H1 (cell line): ENCODE measurements around the gene RAB31. TPM values are rescaled to one million over a fixed set of nuclear protein-coding genes. Genes with fewer than 3 reads are reported as not detected.

Experiments used
- CTCF ChIA-PET: fragments of 300-600 bp; sonication (Branson Sonifier 250); formaldehyde crosslinking; loops from one replicate; lab custom pipeline; 2021; ENCODE audit not compliant: partially characterized antibody; lab: Charles Lee
- POLR2A ChIA-PET: fragments of 300-600 bp; sonication (Branson Sonifier 250); formaldehyde crosslinking; loops from one replicate; lab custom pipeline; 2021; ENCODE audit warnings: inconsistent platforms; ENCODE audit not compliant: partially characterized antibody; lab: Charles Lee
- DNase-seq, 2 experiments: peaks; one replicate each; pipeline versions ENCODE4 v3.0.0 to v3.0.0-alpha.2; 2010 to 2022; ENCODE audit warnings: low spot score in 2 of 2, low read depth in 1 of 2, mixed read lengths in 1 of 2
- FAIRE-seq: peaks from 2 replicates; lab custom pipeline; 2011; peaks lifted over from hg19 to GRCh38; lab: Jason Lieb, UNC
- H2AFZ ChIP-seq: 2 replicates; pipeline ENCODE4 v1.8.1; 2012; ENCODE audit warnings: low read length, inconsistent platforms
- H2AK5ac ChIP-seq: 2 replicates; pipeline ENCODE4 v1.6.1; 2013; ENCODE audit warnings: low read depth, low read length
- H2BK120ac ChIP-seq: replicated peaks from 2 replicates; pipeline ENCODE3; 2013; ENCODE audit warnings: low read depth, low read length, inconsistent platforms
- H2BK12ac ChIP-seq: 2 replicates; pipeline ENCODE4 v1.6.1; 2013; ENCODE audit warnings: low read depth, low read length
- H2BK15ac ChIP-seq: 2 replicates; pipeline ENCODE4 v1.6.1; 2013; ENCODE audit warnings: low read length
- H2BK20ac ChIP-seq: 2 replicates; pipeline ENCODE4 v1.6.1; 2013; ENCODE audit warnings: low read length
- H2BK5ac ChIP-seq: 2 replicates; pipeline ENCODE4 v1.6.1; 2013; ENCODE audit warnings: low read depth, low read length
- H3K14ac ChIP-seq: 2 replicates; pipeline ENCODE4 v1.6.1; 2013; ENCODE audit warnings: inconsistent platforms; ENCODE audit not compliant: insufficient read length
- H3K18ac ChIP-seq: 2 replicates; pipeline ENCODE4 v1.6.1; 2013; ENCODE audit warnings: low read length; ENCODE audit errors: extremely low read depth
- H3K23ac ChIP-seq: 2 replicates; pipeline ENCODE4 v1.6.1; 2013; ENCODE audit warnings: inconsistent platforms; ENCODE audit not compliant: insufficient read length
- H3K23me2 ChIP-seq: 2 replicates; pipeline ENCODE4 v1.6.1; 2013; ENCODE audit warnings: low read depth, low read length
- H3K27ac ChIP-seq: 2 replicates; pipeline ENCODE4 v1.6.1; 2011; ENCODE audit warnings: low read depth, low read length, inconsistent platforms
- H3K27me3 ChIP-seq, 4 experiments: replicated peaks in 1 of 4; 1 replicate in 1 of 4; 2 replicates in 3 of 4; pipeline versions ENCODE4 v1.6.1 to v1.8.1; 2011 to 2013; ENCODE audit warnings: low read length in 3 of 4, mild to moderate bottlenecking in 3 of 4, inconsistent platforms in 2 of 4, mixed read lengths in 2 of 4, moderate library complexity in 1 of 4; ENCODE audit not compliant: control insufficient read depth in 3 of 4, insufficient read depth in 3 of 4; ENCODE audit errors: extremely low read depth in 1 of 4
- H3K36me3 ChIP-seq, 4 experiments: 2 replicates each; pipeline versions ENCODE4 v1.6.1 to v1.8.1; 2011 to 2013; ENCODE audit warnings: mild to moderate bottlenecking in 4 of 4, low read length in 3 of 4, moderate library complexity in 2 of 4, control low read depth in 1 of 4, inconsistent platforms in 1 of 4; ENCODE audit not compliant: insufficient read depth in 4 of 4, control insufficient read depth in 2 of 4
- H3K4ac ChIP-seq: replicated peaks from 2 replicates; pipeline ENCODE3; 2013; ENCODE audit warnings: low read length, low read depth, mixed read lengths, inconsistent platforms; ENCODE audit not compliant: insufficient read length
- H3K4me1 ChIP-seq, 4 experiments: replicated peaks in 1 of 4; 1 replicate in 1 of 4; 2 replicates in 3 of 4; pipeline versions ENCODE4 v1.6.1 to v1.8.1; 2011 to 2013; ENCODE audit warnings: low read length in 3 of 4, inconsistent platforms in 2 of 4, mixed read lengths in 1 of 4; ENCODE audit not compliant: insufficient read depth in 4 of 4, control insufficient read depth in 3 of 4
- H3K4me2 ChIP-seq, 2 experiments: 2 replicates each; pipeline versions ENCODE4 v1.6.1 to v1.8.1; 2011 to 2013; ENCODE audit warnings: low read depth in 2 of 2, low read length in 2 of 2, control low read depth in 1 of 2, inconsistent platforms in 1 of 2, mild to moderate bottlenecking in 1 of 2; ENCODE audit not compliant: insufficient read depth in 1 of 2
- H3K4me3 ChIP-seq, 4 experiments: fragments of 200-600, 300-600 bp in 1 of 4; sonication (generic), shearing (Covaris generic), sonication (Bioruptor Twin) in 1 of 4; 2 replicates each; pipeline versions ENCODE4 v1.5.1 to v1.8.1; 2011 to 2016; ENCODE audit warnings: low read length in 4 of 4, low read depth in 3 of 4, control low read depth in 2 of 4, inconsistent platforms in 2 of 4, mild to moderate bottlenecking in 2 of 4, mixed read lengths in 1 of 4, moderate library complexity in 1 of 4; ENCODE audit not compliant: insufficient read depth in 2 of 4; ENCODE audit errors: extremely low read depth in 1 of 4
- H3K56ac ChIP-seq: replicated peaks from 2 replicates; pipeline ENCODE3; 2013; ENCODE audit warnings: low read depth, mild to moderate bottlenecking, mixed read lengths, low read length, inconsistent platforms; ENCODE audit not compliant: insufficient read length
- H3K79me1 ChIP-seq: 2 replicates; pipeline ENCODE4 v1.6.1; 2013; ENCODE audit warnings: low read depth, low read length, control low read depth
- H3K79me2 ChIP-seq, 2 experiments: 2 replicates each; pipeline versions ENCODE4 v1.6.1 to v1.8.1; 2012 to 2013; ENCODE audit warnings: low read length in 2 of 2, mild to moderate bottlenecking in 2 of 2, inconsistent platforms in 1 of 2; ENCODE audit not compliant: insufficient read depth in 2 of 2, control insufficient read depth in 1 of 2
- H3K9ac ChIP-seq, 4 experiments: replicated peaks in 1 of 4; 1 replicate in 1 of 4; 2 replicates in 3 of 4; pipeline versions ENCODE4 v1.6.1 to v1.8.1; 2011 to 2013; ENCODE audit warnings: low read depth in 3 of 4, low read length in 3 of 4, control low read depth in 2 of 4, mild to moderate bottlenecking in 2 of 4, moderate library complexity in 2 of 4, inconsistent platforms in 1 of 4; ENCODE audit errors: extremely low read depth in 1 of 4
- H3K9me3 ChIP-seq, 2 experiments: 2 replicates each; pipeline versions ENCODE4 v1.6.1 to v1.8.1; 2012 to 2013; ENCODE audit warnings: mild to moderate bottlenecking in 2 of 2, moderate library complexity in 2 of 2, control low read depth in 1 of 2, inconsistent platforms in 1 of 2, low read depth in 1 of 2, low read length in 1 of 2, mixed read lengths in 1 of 2; ENCODE audit not compliant: insufficient read depth in 2 of 2
- H4K20me1 ChIP-seq, 2 experiments: replicated peaks in 1 of 2; 2 replicates each; pipeline versions ENCODE3 to v1.8.1; 2011 to 2013; ENCODE audit warnings: inconsistent platforms in 2 of 2, low read length in 2 of 2, mild to moderate bottlenecking in 1 of 2; ENCODE audit not compliant: insufficient read depth in 2 of 2, control insufficient read depth in 1 of 2
- H4K5ac ChIP-seq: 2 replicates; pipeline ENCODE4 v1.6.1; 2013; ENCODE audit warnings: low read length, low read depth, mixed read lengths, inconsistent platforms; ENCODE audit not compliant: insufficient read length
- H4K8ac ChIP-seq: 2 replicates; pipeline ENCODE4 v1.8.0; 2013; ENCODE audit warnings: mild to moderate bottlenecking, moderate library complexity, low read length, inconsistent platforms; ENCODE audit not compliant: insufficient read depth; ENCODE audit errors: extremely low read depth
- H4K91ac ChIP-seq: replicated peaks from 2 replicates; pipeline ENCODE3; 2013; ENCODE audit warnings: low read length, mixed read lengths, inconsistent platforms; ENCODE audit not compliant: insufficient read length
- EP300 ChIP-seq, 2 experiments: IDR thresholded peaks; 1 replicate in 1 of 2; 2 replicates in 1 of 2; pipeline ENCODE4 v1.6.1; 2011 to 2012; ENCODE audit warnings: low read depth in 2 of 2, low read length in 2 of 2, mild to moderate bottlenecking in 2 of 2, borderline replicate concordance in 1 of 2, inconsistent platforms in 1 of 2, moderate library complexity in 1 of 2
- EZH2 ChIP-seq: fragments of 200-600 bp; sonication (generic); IDR thresholded peaks from 2 replicates; pipeline ENCODE4 v1.7.1; 2012; ENCODE audit warnings: low read depth, mild to moderate bottlenecking, moderate library complexity, low read length, inconsistent platforms; ENCODE audit not compliant: severe bottlenecking
- JUN ChIP-seq: IDR thresholded peaks from 2 replicates; pipeline ENCODE4 v1.6.1; 2011; ENCODE audit warnings: low read depth, mild to moderate bottlenecking, improper control_type of control experiment, low read length
- KDM1A ChIP-seq: fragments of 200-600, 300-600 bp; sonication (generic); IDR thresholded peaks from 2 replicates; pipeline ENCODE4 v1.7.1; 2016; ENCODE audit warnings: mild to moderate bottlenecking, low read length, borderline replicate concordance
- MAFK ChIP-seq: IDR thresholded peaks from 2 replicates; pipeline ENCODE4 v1.6.1; 2012; ENCODE audit warnings: low read depth, mild to moderate bottlenecking, improper control_type of control experiment, low read length
- POU5F1 ChIP-seq: IDR thresholded peaks from 2 replicates; pipeline ENCODE4 v1.6.1; 2011; ENCODE audit warnings: low read depth, mild to moderate bottlenecking, low read length, moderate library complexity
- RBBP5 ChIP-seq: IDR thresholded peaks from 2 replicates; pipeline ENCODE4 v1.7.1; 2012; ENCODE audit warnings: low read depth, mild to moderate bottlenecking, inconsistent platforms, low read length, moderate library complexity, borderline replicate concordance
- RNF2 ChIP-seq: fragments of 200-900, 300-1000 bp; sonication (generic); IDR thresholded peaks from 2 replicates; pipeline ENCODE4 v1.7.1; 2016; ENCODE audit warnings: borderline replicate concordance, low read depth, mild to moderate bottlenecking, antibody characterized with exemption, low read length; ENCODE audit not compliant: poor library complexity, severe bottlenecking; ENCODE audit errors: missing control alignments
- SAP30 ChIP-seq: fragments of 300-600 bp; sonication (generic); IDR thresholded peaks from 2 replicates; pipeline ENCODE4 v1.7.1; 2012; ENCODE audit warnings: low read length, moderate library complexity, mild to moderate bottlenecking, inconsistent platforms; ENCODE audit not compliant: insufficient read depth, insufficient replicate concordance
- SIN3A ChIP-seq, 2 experiments: IDR thresholded peaks in 1 of 2; conservative IDR thresholded peaks in 1 of 2; 2 replicates each; pipeline ENCODE4 v1.6.1; 2011 to 2012; ENCODE audit warnings: low read length in 2 of 2, improper control_type of control experiment in 1 of 2, low read depth in 1 of 2, mild to moderate bottlenecking in 1 of 2
- SIRT6 ChIP-seq: IDR thresholded peaks from one replicate; pipeline ENCODE4 v1.7.1; 2012; ENCODE audit warnings: low read length, inconsistent platforms
- SIX5 ChIP-seq: IDR thresholded peaks from 2 replicates; pipeline ENCODE4 v1.6.1; 2011; ENCODE audit warnings: mild to moderate bottlenecking, low read depth, low read length
- WGBS, 2 experiments: shearing (Covaris generic) in 1 of 2; methylation state at CpG; one replicate each; pipeline versions ENCODE4 v1.1.6 to v1.1.7; 2013 to 2015; ENCODE audit warnings: low lambda C conversion rate in 2 of 2, mixed read lengths in 2 of 2, inconsistent platforms in 1 of 2, low coverage in 1 of 2, missing lambda C conversion rate in 1 of 2; ENCODE audit not compliant: insufficient replicate concordance in 2 of 2, insufficient coverage in 1 of 2, insufficient read length in 1 of 2; ENCODE audit errors: extremely low coverage in 1 of 2, missing lambda C conversion rate in 1 of 2; 5-methylcytosine and 5-hydroxymethylcytosine counted together
- polyA plus RNA-seq, 7 experiments: library from polyadenylated mRNA; depleted of rRNA in 3 of 7; stranded (reverse) in 5 of 7; unstranded in 2 of 7; fragments of >200 nt in 5 of 7; fragments of 200-250 nt in 2 of 7; gene quantifications; 1 replicate in 5 of 7; 2 replicates in 1 of 7; 4 replicates in 1 of 7; pipeline versions ENCODE4 v1.2.1 to v1.2.3, GENCODE V29; 2011 to 2013; ENCODE audit warnings: missing spikeins in 2 of 7, mixed read lengths in 2 of 7
- total RNA-seq: library from RNA; stranded (reverse); fragmentation: NEBNext Ultra II Directional; extraction: Animal tissue kit (Norgen Biotek cat#: 25700); gene quantifications from 2 replicates; pipeline ENCODE4 v1.2.1, GENCODE V29; 2021

The RAB31 gene
- total and polyA plus RNA-seq, 2 of the 8 experiments (the other 6 are each of a cell fraction or from before 2014, with no cell fraction given), result 15.2 to 40.9 TPM

DNA sequence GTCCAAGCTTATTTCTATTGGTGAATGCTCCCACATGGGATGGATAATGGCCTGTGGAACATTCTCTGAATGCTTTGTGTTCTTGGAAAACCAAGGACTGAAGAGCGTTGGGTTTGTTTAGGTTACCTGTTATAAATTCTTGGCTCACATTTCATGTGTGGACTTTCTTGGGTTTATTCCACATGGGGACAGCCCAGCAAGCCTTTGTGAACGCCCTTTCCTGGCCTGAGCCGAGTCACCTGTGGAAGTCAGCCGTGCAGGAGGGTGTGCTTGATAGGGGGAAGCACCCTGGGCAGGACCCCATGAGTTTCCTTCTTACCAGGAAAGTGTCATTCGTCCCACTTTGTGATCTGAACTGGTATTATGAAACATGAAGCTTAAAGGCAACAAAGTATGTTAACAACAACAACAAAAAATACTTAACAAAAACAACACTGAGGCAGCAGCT is 4.1 kb downstream of the RAB31 start:
- H2AK5ac ChIP-seq, result no peak overlapping the region; the same call in 1 of the 2 replicates
- H2BK5ac ChIP-seq, result no peak overlapping the region
- no peak overlapping the region for H4K8ac ChIP-seq
- H3K27me3 ChIP-seq, result peaks cover 0 to 28% (median 23%) of the 10 kb centered on the region in 4 experiments; a peak in 5 of 7 replicates
- peaks cover 3 to 7% of the 10 kb centered on the region in 2 experiments; a peak in 2 of 4 replicates for H3K79me2 ChIP-seq
- 0 out of 2 replicates have a peak overlapping the region, but pooled peaks have one; percentile 18 for H2BK15ac ChIP-seq
- H3K27ac ChIP-seq, result no peak overlapping the region
- ChIA-PET POLR2A (no interaction called here), CTCF (no interaction called here)
- H2BK20ac ChIP-seq, result no peak overlapping the region
- H3K9ac ChIP-seq, result no peak overlapping the region
- FAIRE-seq (no peak), DNase-seq (no peak)
- peaks cover 17% of the 10 kb centered on the region; the same call in 1 of the 2 replicates for H3K23me2 ChIP-seq
- H4K5ac ChIP-seq, result no peak overlapping the region
- no peak overlapping the region for H3K4me2 ChIP-seq
- 82% methylated on average over 5 of the region's 5 CpGs; no CpG with 5 or more reads in 1 of the 2 experiments for WGBS, 2 experiments
- no peaks in the 10 kb centered on the region for H3K9me3 ChIP-seq
- H2BK12ac ChIP-seq, result 0 out of 2 replicates have a peak overlapping the region, but pooled peaks have one; percentile 3
- H3K4ac ChIP-seq, result no peak overlapping the region
- no peak overlapping the region for H3K14ac ChIP-seq
- H3K79me1 ChIP-seq, result peaks cover 5% of the 10 kb centered on the region
- no peak overlapping the region for H3K4me3 ChIP-seq
- peaks cover 4 to 13% (median 8%) of the 10 kb centered on the region in 4 experiments; a peak in 6 of 7 replicates for H3K4me1 ChIP-seq
- H4K20me1 ChIP-seq, result peaks cover 2 to 3% of the 10 kb centered on the region in 2 experiments
- no peak overlapping the region for H3K23ac ChIP-seq
- no peak overlapping the region for H2BK120ac ChIP-seq
- no peaks in the 10 kb centered on the region for H3K36me3 ChIP-seq
- no peak overlapping the region for H2AFZ ChIP-seq
- no peak overlapping the region for H4K91ac ChIP-seq
- no peak overlapping the region for H3K56ac ChIP-seq
- H3K18ac ChIP-seq, result no peak overlapping the region
- no peak for TF ChIP-seq EZH2
- no peak for TF ChIP-seq JUN
- no peak for TF ChIP-seq SIRT6
- no peak for TF ChIP-seq RNF2
- TF ChIP-seq SIX5, result no peak
- TF ChIP-seq POU5F1, result no peak
- TF ChIP-seq SIN3A (conservative IDR thresholded peaks at IDR 0.05 in 1 of 2, IDR thresholded peaks at IDR 0.05 in 1 of 2; ENCODE audit: low read depth in 1 of 2, low read length in 2 of 2), result no peak
- TF ChIP-seq KDM1A, result no peak
- no peak for TF ChIP-seq MAFK
- no peak for TF ChIP-seq EP300 (IDR thresholded peaks at IDR 0.05; ENCODE audit: borderline replicate concordance in 1 of 2, low read depth in 2 of 2, low read length in 2 of 2)
- TF ChIP-seq SAP30, result no peak
- no peak for TF ChIP-seq RBBP5
